GM12878 (cell line): Measurements from ENCODE around the gene TBC1D19.

ENCODE experiments used
- CTCF ChIP-seq, 3 experiments: IDR thresholded peaks in 2 of 3; conservative IDR thresholded peaks in 1 of 3; 2 replicates each; pipeline ENCODE4 v1.5.1; 2011; ENCODE audit warnings: low read depth in 3 of 3, low read length in 3 of 3, mild to moderate bottlenecking in 3 of 3, control low read depth in 2 of 3, moderate library complexity in 2 of 3, inconsistent platforms in 1 of 3, mixed read lengths in 1 of 3; ENCODE audit not compliant: control insufficient read depth in 2 of 3, insufficient read depth in 1 of 3; ENCODE audit errors: extremely low read depth in 1 of 3
- HDAC2 ChIP-seq: fragments of 200-600 bp; sonication (generic); IDR thresholded peaks from 2 replicates; pipeline ENCODE4 v1.6.1; 2017
- RFX5 ChIP-seq: IDR thresholded peaks from 2 replicates; pipeline ENCODE4 v1.6.1; 2011; ENCODE audit warnings: low read depth, low read length, improper control_type of control experiment
- SREBF1 ChIP-seq: IDR thresholded peaks from 2 replicates; pipeline ENCODE4 v1.6.1; 2012; ENCODE audit warnings: mild to moderate bottlenecking, low read length
- YY1 ChIP-seq: IDR thresholded peaks from 2 replicates; pipeline ENCODE4 v1.6.1; 2011; ENCODE audit warnings: low read depth, mild to moderate bottlenecking, low read length
- ZBTB33 ChIP-seq: fragments of 450-650 bp; IDR thresholded peaks from 2 replicates; pipeline ENCODE4 v1.6.1; 2017; ENCODE audit warnings: mild to moderate bottlenecking
- ZNF274 ChIP-seq: IDR thresholded peaks from one replicate; pipeline ENCODE4 v1.8.0; 2011; ENCODE audit not compliant: insufficient read length, insufficient read depth
- ZSCAN29 ChIP-seq: fragments of 450-650 bp; IDR thresholded peaks from 2 replicates; pipeline ENCODE4 v1.6.1; 2017; ENCODE audit warnings: mild to moderate bottlenecking, moderate library complexity
- TF ChIP-seq, protein P1 (sequence below): IDR thresholded peaks from 2 replicates; pipeline ENCODE4 v1.6.1; 2012; ENCODE audit warnings: low read depth, low read length, improper control_type of control experiment

DNA sequence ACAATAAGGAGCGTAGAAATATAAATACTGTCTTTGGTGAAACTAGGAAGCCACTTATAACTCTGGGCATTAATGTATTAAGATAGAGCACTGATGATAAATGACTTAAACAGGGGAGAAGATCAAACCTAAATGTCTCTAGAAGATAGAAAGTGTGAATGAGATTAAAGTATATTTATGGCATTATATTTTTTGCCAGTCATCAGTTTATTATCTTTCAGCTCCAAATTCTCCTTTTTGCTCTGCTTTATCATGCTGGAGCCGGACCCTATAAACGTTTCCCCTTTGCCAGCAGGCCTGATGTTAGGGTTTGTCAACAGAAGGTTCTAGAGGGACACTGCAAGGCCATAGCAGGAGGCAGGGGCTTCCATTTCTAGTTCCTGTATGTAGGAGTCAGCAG is 76.4 kb downstream of the TBC1D19 start:
- no peak for TF ChIP-seq ZBTB33
- no peak for TF ChIP-seq CTCF (IDR thresholded peaks at IDR 0.05 in 2 of 3, conservative IDR thresholded peaks at IDR 0.05 in 1 of 3; ENCODE audit: control insufficient read depth in 2 of 3, extremely low read depth in 1 of 3, insufficient read depth in 1 of 3, low read depth in 3 of 3, low read length in 3 of 3)
- TF ChIP-seq SREBF1: no peak
- TF ChIP-seq, protein P1, sequence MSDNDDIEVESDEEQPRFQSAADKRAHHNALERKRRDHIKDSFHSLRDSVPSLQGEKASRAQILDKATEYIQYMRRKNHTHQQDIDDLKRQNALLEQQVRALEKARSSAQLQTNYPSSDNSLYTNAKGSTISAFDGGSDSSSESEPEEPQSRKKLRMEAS: no peak
- no peak for TF ChIP-seq ZNF274
- no peak for TF ChIP-seq HDAC2
- no peak for TF ChIP-seq RFX5
- TF ChIP-seq YY1: no peak
- TF ChIP-seq ZSCAN29: no peak
